GM19452 (cell line): ENCODE data around the gene ESR1.
A peak's percentile ranks its signal among the peaks of the same experiment; 100 is the strongest.
"Not testable (repeated sequence)": the region's sequence is repeated elsewhere in the genome, so short reads cannot be mapped to it uniquely, and the experiment has no call there.

ENCODE experiments used
- ATAC-seq: cut with Tn5 transposase; IDR thresholded peaks from one replicate; pipeline ENCODE4 v1.9.1; 2021; ENCODE audit not compliant: unreplicated experiment

The ESR1 gene

DNA sequence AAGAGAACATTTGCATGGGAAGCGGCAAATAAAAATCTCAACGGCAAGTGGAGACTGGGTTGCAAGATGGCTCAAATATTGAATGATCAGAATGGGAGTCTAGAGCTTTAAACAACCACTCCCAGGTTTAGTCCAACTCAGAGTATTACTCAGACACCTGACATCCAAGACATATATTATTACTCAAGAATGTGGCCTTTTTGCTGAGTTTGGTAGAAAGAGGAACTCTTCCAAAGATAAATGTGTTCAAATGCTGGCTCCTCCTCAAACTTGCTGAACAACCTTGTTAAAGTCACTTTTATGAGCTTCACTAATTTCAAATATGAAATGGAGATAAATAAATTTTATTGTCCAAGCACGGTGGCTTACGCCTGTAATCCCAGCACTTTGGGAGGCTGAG lies 77.8 kb downstream of the ESR1 start:
- ATAC-seq: no peak

DNA sequence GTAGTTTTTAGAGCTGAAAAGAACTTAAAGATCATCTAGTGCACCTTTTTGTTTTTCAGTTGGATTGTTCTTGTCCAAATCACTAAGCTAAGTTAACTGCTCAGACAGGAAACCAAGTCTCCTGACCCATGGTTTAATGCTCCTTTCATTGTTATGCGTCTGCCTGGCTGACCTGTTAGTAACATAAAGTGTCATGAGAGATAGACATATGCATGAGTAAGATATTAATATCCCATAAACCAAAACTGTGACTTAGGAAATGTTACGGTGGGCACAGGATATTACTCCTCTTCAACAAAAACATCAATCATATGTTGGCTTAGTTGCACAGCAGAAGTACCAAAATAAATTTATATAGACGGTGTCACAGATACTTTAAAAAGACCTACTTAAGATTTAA lies 84.0 kb downstream of the ESR1 start:
- ATAC-seq: no peak

DNA sequence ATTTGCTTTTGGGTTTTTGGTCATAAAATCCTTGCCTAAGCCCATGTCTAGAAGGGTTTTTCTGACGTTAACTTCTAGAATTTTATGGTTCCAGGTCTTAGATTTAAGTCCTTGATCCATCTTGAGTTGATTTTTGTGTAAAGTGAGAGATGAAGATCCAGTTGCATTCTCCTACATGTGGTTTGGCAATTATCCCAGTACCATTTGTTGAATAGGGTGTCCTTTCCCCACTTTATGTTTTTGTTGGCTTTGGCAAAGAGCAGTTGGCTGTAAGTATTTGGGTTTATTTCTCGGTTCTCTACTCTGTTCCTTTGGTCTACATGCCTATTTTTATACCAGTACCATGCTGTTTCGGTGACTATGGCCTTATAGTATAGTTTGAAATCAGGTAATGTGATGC lies 86.9 kb downstream of the ESR1 start:
- not testable (repeated sequence) for ATAC-seq

DNA sequence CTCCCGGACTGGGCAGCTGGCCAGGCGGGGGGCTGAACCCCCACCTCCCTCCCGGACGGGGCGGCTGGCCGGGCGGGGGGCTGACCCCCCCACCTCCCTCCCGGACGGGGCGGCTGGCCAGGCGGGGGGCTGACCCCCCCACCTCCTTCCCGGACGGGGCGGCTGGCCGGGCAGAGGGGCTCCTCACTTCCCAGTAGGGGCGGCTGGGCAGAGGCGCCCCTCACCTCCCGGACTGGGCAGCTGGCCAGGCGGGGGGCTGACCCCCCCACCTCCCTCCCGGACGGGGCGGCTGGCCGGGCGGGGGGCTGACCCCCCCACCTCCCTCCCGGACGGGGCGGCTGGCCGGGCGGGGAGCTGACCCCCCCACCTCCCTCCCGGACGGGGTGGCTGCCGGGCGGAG lies 91.7 kb downstream of the ESR1 start:
- not testable (repeated sequence) for ATAC-seq

DNA sequence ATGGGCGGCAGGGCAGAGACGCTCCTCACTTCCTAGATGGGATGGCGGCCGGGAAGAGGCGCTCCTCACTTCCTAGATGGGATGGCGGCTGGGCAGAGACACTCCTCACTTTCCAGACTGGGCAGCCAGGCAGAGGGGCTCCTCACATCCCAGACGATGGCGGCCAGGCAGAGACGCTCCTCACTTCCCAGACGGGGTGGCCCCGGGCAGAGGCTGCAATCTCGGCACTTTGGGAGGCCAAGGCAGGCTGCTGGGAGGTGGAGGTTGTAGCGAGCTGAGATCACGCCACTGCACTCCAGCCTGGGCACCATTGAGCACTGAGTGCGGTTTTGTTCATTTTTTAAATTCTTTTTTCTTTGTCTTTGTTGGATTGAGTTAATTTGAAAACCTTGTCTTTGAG lies 92.3 kb downstream of the ESR1 start:
- ATAC-seq: not testable (repeated sequence)

DNA sequence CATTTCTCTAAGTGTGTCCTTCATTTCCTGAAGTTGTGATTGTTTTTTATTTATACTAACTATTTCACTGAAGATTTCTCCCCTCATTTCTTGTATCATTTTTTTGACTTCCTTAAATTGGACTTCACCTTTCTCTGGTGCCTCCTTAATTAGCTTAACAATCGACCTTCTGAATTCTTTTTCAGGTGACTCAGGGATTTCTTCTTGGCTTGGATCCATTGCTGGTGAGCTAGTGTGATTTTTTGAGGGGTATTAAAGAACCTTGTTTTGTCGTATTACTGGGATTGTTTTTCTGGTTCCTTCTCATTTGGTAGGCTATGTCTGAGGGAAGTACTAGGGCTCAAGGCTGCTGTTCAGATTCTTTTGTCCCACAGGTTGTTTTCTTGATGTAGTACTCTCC lies 92.8 kb downstream of the ESR1 start:
- ATAC-seq: no peak

DNA sequence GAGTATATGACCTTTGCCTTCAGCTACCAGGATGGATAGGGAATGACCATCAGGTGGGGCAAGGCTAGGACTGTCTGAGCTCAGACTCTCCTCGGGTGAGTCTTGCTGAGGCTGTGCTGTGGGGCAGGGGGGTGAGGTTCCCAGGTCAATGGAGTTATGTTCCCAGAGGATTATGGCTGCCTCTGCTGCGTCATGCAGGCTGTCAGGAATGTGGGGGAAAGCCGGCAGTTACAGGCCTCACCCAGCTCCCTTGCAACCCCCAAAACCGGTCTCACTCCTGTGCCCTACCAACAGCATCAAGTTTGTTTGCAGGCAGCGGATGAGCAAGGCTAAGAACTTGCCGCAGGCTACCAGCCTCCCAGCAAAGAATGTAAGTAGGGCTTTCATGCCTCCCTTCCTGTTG lies 93.5 kb downstream of the ESR1 start:
- ATAC-seq: no peak

DNA sequence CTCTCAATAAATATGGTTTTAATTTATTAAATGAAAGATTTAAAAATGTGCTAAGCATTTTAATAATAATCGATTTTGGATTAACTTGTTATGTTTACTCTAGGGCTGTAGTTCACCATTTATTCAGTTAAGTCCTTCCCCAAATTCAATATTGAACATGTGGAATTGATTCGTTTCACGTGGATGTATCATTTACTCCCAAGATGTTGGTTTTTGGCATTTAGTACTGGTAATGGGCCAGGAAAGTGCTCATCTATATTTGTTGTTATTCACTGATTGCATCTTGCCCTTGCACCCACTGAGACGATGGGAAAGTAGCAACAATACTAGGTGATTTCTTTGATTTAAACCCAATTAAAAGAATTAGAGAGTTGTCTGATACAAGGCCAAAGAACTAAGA lies 97.1 kb downstream of the ESR1 start:
- no peak for ATAC-seq

DNA sequence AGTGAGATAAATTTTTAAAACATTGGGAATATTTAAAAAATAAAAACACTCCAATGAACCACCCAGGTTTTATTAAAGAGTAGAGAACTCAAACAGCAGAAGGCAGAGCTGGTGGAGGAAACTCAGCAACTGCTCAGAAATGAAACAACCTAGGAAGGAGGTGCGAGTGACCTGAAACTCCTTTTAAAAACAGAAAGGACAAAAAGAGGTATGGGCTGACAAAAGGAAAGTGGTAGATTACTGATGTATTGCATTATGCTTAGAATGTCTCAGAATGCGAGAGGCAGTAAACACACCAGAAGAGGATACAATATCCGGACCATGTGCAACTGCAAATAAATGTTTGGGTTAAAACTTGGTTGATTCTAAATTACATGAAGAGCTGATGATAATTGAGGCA lies 97.6 kb downstream of the ESR1 start:
- ATAC-seq: no peak

DNA sequence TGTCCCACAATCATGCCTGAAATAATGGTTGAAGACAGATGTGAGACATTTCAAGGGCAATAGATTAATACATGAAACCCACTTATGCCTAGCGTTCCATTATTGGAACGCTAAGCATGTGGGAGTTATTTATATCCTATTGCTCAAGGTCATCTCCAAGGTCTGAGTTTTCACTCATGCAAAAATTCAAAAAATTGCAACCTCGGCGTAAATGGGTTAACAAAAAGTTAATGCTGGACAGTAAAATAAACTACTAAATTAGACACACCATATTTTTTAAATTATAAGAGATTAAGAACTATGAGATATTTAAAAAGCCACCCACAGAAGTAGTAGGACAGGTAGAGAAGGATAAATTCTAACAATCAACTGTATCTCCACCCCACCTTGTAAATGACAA lies 98.4 kb downstream of the ESR1 start:
- no peak for ATAC-seq

DNA sequence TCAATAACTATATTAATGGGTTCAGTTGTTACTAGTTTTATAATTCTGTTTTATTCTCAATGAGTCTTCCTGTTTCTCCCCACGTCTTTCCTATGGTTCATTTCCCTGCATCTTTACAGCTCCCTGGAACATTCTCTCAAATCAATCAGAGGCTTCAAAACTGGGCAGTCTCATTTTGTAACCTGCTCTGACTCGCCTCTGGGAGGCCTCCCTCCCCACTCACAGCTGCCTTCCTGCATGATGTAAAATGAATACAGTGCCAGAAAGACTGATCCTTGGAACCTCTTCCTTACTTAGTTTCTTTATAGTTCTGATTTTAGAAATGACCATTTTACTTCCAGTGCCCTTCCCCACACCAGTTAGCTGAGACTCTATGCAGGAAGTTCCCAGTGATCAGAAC lies 103.9 kb downstream of the ESR1 start:
- ATAC-seq: no peak

DNA sequence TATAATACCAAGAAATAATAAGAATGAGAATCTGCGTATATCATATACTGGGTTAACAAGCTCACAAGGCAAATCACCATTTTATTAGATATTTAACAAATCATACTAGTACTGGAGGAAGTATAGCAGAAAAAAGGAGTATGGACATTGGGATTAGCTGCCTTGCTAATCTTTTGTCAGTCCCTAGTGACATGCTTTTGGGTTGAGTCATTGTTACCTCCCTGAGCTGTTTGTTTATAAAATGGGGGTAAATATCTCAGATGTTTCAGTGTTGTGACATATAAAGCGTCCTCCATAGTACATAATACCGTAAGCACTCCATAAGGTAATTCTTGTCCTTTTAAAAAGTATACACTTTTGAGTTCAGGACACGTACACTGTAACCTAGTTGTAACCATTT lies 107.0 kb downstream of the ESR1 start:
- ATAC-seq: no peak

DNA sequence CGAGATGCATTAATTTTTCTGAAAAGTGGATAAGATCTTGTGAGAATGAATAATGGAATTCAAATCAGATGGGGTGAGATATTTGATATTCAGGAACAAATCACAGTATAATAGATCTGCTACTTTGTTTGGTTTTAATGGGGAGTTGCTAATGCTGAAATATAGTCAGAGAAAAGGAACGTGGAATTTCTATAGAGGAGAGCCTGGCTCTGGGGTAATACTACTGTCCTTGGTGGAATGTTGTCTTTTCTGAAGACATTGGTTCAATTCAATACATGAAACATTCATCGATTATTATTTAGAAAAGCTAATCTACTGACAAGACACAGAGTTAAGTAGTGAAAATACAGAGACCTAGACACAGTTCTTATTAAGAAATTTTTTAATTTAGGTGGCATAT lies 108.6 kb downstream of the ESR1 start:
- no peak for ATAC-seq

DNA sequence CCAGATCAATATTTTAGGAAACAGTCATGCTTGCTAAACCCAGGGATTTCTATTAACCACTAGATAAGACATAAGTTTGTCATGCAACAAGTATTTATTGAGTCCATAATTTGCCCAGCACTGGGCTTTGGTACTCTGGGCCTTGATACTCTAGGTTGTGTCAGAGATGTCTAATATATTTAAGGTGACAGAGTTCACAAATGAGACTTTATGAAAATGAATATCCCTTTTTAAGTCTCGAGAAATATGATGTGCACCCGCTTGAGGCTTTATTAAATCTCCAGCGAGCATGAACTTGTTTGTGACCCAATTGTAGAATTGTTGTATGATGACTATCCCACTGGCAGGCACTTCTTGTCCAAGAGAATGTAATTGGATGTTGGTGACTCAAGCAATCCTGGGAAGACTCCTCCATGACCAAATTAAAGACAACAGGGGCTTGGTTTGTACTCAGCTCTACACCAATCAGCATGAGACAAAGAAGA lies 109.2 kb downstream of the ESR1 start:
- ATAC-seq: no peak

DNA sequence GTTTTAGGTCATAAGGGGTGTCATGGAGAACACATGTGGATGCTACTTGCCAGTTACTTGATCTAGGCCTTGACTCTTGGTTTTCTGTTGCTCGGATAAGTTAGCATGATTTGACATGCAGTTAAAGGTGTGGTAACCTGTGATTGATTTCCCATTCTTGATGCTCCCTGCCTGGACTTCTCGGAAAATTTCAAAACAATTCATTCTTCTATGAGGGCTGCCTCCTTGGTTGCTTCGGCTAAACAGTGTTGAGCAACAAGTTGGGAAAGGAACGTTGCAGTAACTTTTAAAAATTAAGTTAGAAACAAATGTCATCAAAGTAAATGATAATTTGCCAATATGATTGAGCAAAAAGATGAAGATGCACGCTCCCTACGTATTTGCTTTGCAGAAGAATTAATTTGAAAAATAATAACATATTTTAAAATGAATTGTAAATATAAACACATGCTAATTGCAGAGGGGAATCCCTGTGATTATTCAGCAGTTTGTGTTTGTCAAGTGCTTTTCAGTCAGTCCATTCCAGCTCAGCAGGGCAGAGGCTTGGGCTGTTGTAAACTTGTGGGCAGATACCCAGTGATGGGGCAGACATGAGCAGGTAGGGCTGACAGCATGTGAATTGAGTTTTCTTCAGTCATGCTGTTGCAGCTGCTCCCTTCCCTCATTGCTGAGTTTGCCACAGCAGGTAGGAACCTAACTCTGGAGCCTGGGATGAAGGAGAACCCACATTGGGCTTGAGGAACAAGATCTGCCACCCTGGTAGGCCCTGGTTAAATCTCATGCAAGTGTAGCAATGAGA lies 110.2 kb downstream of the ESR1 start:
- no peak for ATAC-seq

DNA sequence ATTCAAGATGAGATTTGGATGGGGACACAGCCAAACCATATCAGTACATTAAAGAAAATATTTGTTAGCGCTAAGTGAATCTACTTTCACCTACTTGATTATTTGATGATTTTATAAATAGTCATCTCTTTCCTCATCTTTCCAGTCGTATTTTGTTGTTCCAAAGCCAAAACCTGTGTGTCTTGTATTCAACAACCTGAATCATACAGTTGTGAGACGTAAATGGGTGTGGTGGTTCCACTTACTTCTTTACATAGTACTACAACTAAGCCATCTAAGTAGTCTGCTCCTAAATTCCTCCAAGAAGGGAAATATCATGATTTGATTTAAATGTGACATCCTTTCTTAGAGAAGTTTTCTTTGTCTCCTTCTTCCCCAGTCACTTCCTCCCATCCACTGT lies 132.8 kb downstream of the ESR1 start:
- ATAC-seq: no peak

DNA sequence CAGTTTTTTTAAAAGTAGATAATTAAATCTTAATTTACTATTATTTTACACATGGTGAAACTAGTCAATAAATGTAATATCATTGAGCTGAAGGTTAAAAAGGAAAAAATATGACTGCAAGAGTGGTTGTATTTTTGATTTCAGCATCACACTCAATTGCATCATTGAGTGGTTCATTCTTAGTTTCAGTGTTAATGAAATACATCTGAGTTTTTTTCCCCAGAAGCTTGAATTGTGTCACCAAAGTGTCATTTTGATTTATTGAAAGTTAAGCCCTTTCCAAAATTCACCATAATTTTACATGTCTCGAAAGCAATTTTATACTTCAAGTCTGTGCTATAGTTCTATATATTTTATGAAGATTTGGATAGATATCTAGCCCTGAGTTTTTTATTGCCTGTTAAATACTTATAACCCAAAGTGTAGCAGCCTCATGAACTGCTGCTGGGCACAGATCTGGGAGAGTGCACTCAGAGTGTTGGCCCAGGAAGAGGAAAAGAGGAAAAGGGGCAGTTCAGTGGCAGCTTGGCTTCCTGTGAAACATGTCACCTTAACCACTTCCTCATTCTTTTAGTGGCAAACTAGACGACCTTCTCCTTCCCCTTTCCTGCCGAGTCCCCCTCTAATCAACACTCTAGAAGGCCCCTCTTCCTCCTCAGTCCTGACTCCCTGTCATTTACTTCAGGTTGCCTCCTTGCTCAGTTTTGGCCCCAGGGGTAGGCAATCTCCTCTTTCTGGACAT lies 140.7 kb downstream of the ESR1 start:
- ATAC-seq: peak; percentile 70

DNA sequence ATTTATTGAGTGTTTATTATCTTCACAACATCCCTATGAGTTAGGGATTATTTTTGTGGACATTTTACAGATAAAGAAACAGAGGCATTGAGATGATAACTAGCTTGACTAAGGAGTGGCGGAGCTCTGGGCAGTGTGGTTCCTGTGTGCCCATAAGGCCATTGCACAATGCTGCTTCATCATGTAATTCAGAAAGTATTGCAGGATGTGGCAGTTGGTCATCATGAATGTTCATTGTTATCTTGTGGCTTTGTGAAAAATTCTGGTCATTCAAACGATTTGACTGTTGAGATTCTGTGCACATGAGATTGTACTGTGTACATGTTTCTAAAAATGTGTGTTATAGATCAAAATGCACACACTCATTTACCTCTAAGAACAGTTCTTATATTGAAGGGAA lies 150.8 kb downstream of the ESR1 start:
- ATAC-seq: no peak

DNA sequence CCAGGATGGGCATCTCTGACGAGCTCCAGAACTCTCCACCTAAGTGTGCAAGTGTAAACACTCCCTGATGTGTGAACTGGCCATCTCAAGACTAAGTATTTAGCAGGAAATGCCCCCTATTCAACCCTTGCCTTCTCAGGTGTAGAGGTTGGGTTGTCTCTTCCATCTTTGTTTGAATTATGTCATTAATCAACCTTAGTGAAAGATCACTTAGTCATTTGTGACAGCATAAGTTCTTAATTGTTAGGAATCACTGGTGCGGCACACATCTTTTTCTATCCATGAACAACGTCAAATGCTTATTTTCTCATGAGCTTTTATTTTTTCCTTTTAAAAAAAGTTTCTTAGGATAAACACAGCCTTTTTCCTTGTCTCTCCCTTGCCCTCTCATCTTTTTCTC lies 151.6 kb downstream of the ESR1 start:
- ATAC-seq: no peak

DNA sequence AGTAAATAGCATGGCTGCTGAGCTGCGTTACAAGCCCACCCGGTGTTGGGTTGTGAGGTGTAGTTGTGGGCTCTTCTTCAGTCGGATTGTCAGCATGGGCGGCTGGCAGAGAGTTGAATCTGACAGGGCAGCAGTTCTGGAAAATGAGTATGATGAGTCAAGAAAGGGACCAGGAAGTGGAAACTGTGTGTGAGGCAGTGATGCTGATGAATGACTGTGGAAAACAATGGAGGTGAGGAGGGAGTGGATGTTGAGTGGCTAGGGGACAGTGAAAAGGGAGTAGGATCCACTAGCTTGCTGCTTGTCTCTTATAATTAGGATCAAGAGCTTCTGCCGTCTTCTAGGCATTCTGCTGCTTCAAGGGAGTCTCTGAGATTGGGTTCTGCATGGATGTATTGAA lies 154.3 kb downstream of the ESR1 start:
- no peak for ATAC-seq

DNA sequence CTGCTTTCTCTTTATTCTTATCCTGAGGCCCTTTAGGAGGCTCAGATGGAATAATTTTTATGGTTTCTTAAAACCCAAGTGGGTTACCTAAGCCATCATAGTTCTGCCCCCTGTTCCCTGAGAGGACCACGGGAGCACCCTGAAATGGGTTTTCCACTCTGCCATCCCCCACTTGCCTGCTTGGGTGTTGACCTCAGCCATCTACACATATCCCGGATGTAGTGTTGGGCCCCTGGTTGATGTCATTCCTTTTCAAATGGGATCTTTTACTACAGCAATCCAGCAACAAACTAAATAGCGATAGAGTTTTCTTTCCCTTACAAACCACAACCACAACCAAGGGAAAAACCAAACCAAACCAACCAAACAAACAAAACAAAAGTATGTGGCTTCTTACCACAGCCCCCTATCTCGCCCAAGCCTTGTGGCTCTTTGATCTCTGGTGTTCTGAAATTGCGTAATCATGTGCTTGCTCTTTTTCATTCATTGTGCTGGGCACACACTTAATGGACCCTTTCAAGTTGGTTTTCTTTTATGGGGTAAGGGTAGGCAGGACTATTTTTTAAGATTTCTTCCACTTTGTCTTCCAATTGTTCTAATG lies 154.9 kb downstream of the ESR1 start:
- ATAC-seq: no peak

DNA sequence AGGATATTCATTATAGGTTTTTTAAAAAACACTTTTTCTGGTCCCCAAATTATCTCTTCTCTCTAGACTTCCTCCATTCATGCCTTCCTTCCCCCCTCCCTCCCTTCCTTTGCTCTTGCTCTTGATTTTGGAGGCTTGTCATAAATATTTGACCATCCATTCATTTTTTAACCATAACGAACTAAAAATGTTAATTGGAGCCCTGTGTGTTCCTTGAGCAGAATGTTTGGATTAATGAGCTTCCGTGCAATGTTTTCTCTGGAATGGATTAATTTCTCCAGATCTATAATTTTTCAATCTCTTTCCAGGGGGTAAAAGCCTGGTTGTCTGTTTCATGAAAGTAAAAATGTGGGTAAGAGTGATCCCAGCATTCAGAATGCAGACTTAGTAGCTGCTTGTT lies 155.5 kb downstream of the ESR1 start:
- ATAC-seq: no peak
